HepG2 (cell line): ENCODE data around the gene SYN1. TPM values are rescaled to one million over a fixed set of nuclear protein-coding genes. Genes with fewer than 3 reads are reported as not detected.

Experiments used
- ATAC-seq: fragments of 200-7000 bp; cut with Tn5 transposase; 3 replicates; pipeline ENCODE4 v1.9.1; 2020; ENCODE audit warnings: mild to moderate bottlenecking, moderate library complexity
- BruUV-seq: library from RNA; stranded (reverse); fragments of 400-500 nt; replicated peaks from 2 replicates; lab custom pipeline; 2021; lab: Mats Ljungman, UMichigan
- CTCF ChIA-PET: fragments of 300-600 bp; formaldehyde crosslinking; extraction: SDS; loops from one replicate; lab custom pipeline; 2021; ENCODE audit warnings: low total read pairs, inconsistent platforms, low intra/inter-chr PET ratio; lab: Yijun Ruan, JAX
- POLR2A ChIA-PET: fragments of 350-600 bp; sonication (Branson Sonifier 250); formaldehyde crosslinking; loops from one replicate; lab custom pipeline; 2020; ENCODE audit warnings: antibody characterized with exemption, inconsistent platforms; lab: Yijun Ruan, JAX
- DNase-seq: peaks from one replicate; pipeline ENCODE4 v3.0.0-alpha.2; 2015; ENCODE audit warnings: low spot score
- FAIRE-seq: peaks from 3 replicates; lab custom pipeline; 2011; peaks lifted over from hg19 to GRCh38; lab: Jason Lieb, UNC
- H2AFZ ChIP-seq: one replicate; pipeline ENCODE4 v1.6.1; 2011; ENCODE audit warnings: low read length, inconsistent platforms
- H3K27ac ChIP-seq: fragments of 300-600 bp; 3 replicates; pipeline ENCODE4 v1.8.0; 2011; ENCODE audit warnings: mixed run types, mild to moderate bottlenecking, mixed read lengths, low read length, inconsistent platforms; ENCODE audit not compliant: insufficient read depth; ENCODE audit errors: extremely low read length
- H3K27me3 ChIP-seq, 2 experiments: fragments of 200-600 bp in 1 of 2; 2 replicates in 1 of 2; 3 replicates in 1 of 2; pipeline versions ENCODE4 v1.6.0 to v1.8.0; 2011; ENCODE audit warnings: low read length in 2 of 2, mild to moderate bottlenecking in 2 of 2, moderate library complexity in 2 of 2, inconsistent platforms in 1 of 2; ENCODE audit not compliant: insufficient read depth in 2 of 2, control insufficient read depth in 1 of 2
- H3K36me3 ChIP-seq, 2 experiments: fragments of 200-600 bp in 1 of 2; replicated peaks in 1 of 2; 2 replicates in 1 of 2; 3 replicates in 1 of 2; pipeline versions ENCODE4 v1.5.1 to v1.8.0; 2011; ENCODE audit warnings: low read length in 2 of 2, inconsistent platforms in 1 of 2; ENCODE audit not compliant: insufficient read depth in 2 of 2, control insufficient read depth in 1 of 2
- H3K4me1 ChIP-seq: 2 replicates; pipeline ENCODE4 v1.5.1; 2012; ENCODE audit warnings: low read length, inconsistent platforms; ENCODE audit not compliant: insufficient read depth
- H3K4me2 ChIP-seq: 2 replicates; pipeline ENCODE4 v1.6.0; 2011; ENCODE audit warnings: low read depth, low read length, inconsistent platforms
- H3K4me3 ChIP-seq, 3 experiments: fragments of 200-600 bp in 1 of 3; sonication (generic), shearing (Covaris generic) in 1 of 3; replicated peaks in 1 of 3; 2 replicates each; pipeline ENCODE4 v1.5.1; 2011 to 2016; ENCODE audit warnings: low read length in 3 of 3, inconsistent platforms in 2 of 3, low read depth in 2 of 3, mild to moderate bottlenecking in 2 of 3, control low read depth in 1 of 3, mixed read lengths in 1 of 3; ENCODE audit not compliant: insufficient read depth in 1 of 3
- H3K79me2 ChIP-seq: one replicate; pipeline ENCODE4 v1.6.1; 2011; ENCODE audit warnings: low read length, inconsistent platforms; ENCODE audit not compliant: insufficient read depth
- H3K9ac ChIP-seq: 2 replicates; pipeline ENCODE4 v1.6.0; 2011; ENCODE audit warnings: mild to moderate bottlenecking, low read depth, low read length, inconsistent platforms; ENCODE audit not compliant: insufficient read depth
- H3K9me3 ChIP-seq: 2 replicates; pipeline ENCODE4 v1.5.1; 2012; ENCODE audit warnings: mild to moderate bottlenecking, low read length
- H4K20me1 ChIP-seq: 2 replicates; pipeline ENCODE4 v1.6.0; 2011; ENCODE audit warnings: inconsistent platforms, mild to moderate bottlenecking, low read length, moderate library complexity; ENCODE audit not compliant: insufficient read depth
- CBX2 ChIP-seq, 2 experiments: fragments of 200-600 bp in 1 of 2; sonication (generic); formaldehyde crosslinking in 1 of 2; IDR thresholded peaks; 2 replicates each; pipeline versions ENCODE4 v1.7.0 to v1.8.1; 2018 to 2022; ENCODE audit warnings: low read depth in 2 of 2, low read length in 1 of 2, mild to moderate bottlenecking in 1 of 2, missing genetic modification reagents in 1 of 2
- HNF4G ChIP-seq, 2 experiments: sonication (generic) in 1 of 2; formaldehyde crosslinking in 1 of 2; IDR thresholded peaks; 2 replicates each; pipeline versions ENCODE4 v1.4.0 to v1.6.1; 2011 to 2020; ENCODE audit warnings: borderline replicate concordance in 2 of 2, low read depth in 2 of 2, mild to moderate bottlenecking in 2 of 2, low read length in 1 of 2, missing genetic modification reagents in 1 of 2, moderate library complexity in 1 of 2
- PREB ChIP-seq: sonication (generic); formaldehyde crosslinking; IDR thresholded peaks from 2 replicates; pipeline ENCODE4 v1.4.0; 2020; ENCODE audit warnings: missing genetic modification reagents
- TCF12 ChIP-seq, 2 experiments: fragments of 450-650 bp in 1 of 2; sonication (generic) in 1 of 2; formaldehyde crosslinking in 1 of 2; IDR thresholded peaks; 2 replicates each; pipeline versions ENCODE4 v1.6.1 to v1.8.0; 2017 to 2022; ENCODE audit warnings: antibody characterized with exemption in 1 of 2, mild to moderate bottlenecking in 1 of 2, missing genetic modification reagents in 1 of 2, moderate library complexity in 1 of 2
- ZBTB14 ChIP-seq: sonication (generic); formaldehyde crosslinking; IDR thresholded peaks from 2 replicates; pipeline ENCODE4 v1.4.0; 2020; ENCODE audit warnings: missing genetic modification reagents
- ZNF770 ChIP-seq: sonication (generic); formaldehyde crosslinking; IDR thresholded peaks from 2 replicates; pipeline ENCODE4 v1.5.0; 2020; ENCODE audit warnings: mild to moderate bottlenecking, missing genetic modification reagents
- ZNF800 ChIP-seq: sonication (generic); formaldehyde crosslinking; IDR thresholded peaks from 2 replicates; pipeline ENCODE4 v1.4.0; 2020; ENCODE audit warnings: missing genetic modification reagents
- ZSCAN12 ChIP-seq: sonication (generic); formaldehyde crosslinking; IDR thresholded peaks from 2 replicates; pipeline ENCODE4 v1.9.0; 2021; ENCODE audit warnings: mild to moderate bottlenecking, missing genetic modification reagents
- ZSCAN31 ChIP-seq: sonication (generic); formaldehyde crosslinking; IDR thresholded peaks from 2 replicates; pipeline ENCODE4 v1.5.0; 2020; ENCODE audit warnings: low read depth, mild to moderate bottlenecking, missing genetic modification reagents
- WGBS: methylation state at CpG from one replicate; pipeline ENCODE4 v1.1.6; 2017; ENCODE audit warnings: low lambda C conversion rate; 5-methylcytosine and 5-hydroxymethylcytosine counted together
- in situ Hi-C: cut with HindIII; loops from 2 replicates; pipeline ENCODE4 v1.10.0; 2017; ENCODE audit warnings: low pct_unique_long_range_greater_than_20kb; ENCODE audit not compliant: extremely low pct_ligation_motif_present
- intact Hi-C: fragments of 100-400 bp; cut with micrococcal nuclease; formaldehyde crosslinking; loops from one replicate; pipeline ENCODE4 v1.10.0; 2022; ENCODE audit not compliant: unreplicated experiment
- polyA plus RNA-seq, 8 experiments: library from polyadenylated mRNA; depleted of rRNA in 3 of 8; stranded (reverse) in 7 of 8; unstranded in 1 of 8; fragments of >200 nt; fragmentation: Illumina TruSeq in 4 of 8; extraction: Trizol in 4 of 8; gene quantifications; 2 replicates each; pipeline versions ENCODE4 v1.2.1 to v1.2.3, GENCODE V29; 2011 to 2016; ENCODE audit warnings: low read depth in 4 of 8, missing spikeins in 1 of 8, mixed read lengths in 1 of 8; ENCODE audit not compliant: insufficient read depth in 1 of 8
- total RNA-seq, 5 experiments: library from RNA; depleted of rRNA; stranded (reverse); fragments of >200 nt; fragmentation: Illumina TruSeq; extraction: Trizol; gene quantifications; 2 replicates each; pipeline ENCODE4 v1.2.3, GENCODE V29; 2016; ENCODE audit warnings: low read depth in 1 of 5

Gene SYN1
- total and polyA plus RNA-seq, 2 of the 13 experiments (the other 11 are each of a cell fraction or from before 2014, with no cell fraction given) = not detected

GRCh38 chrX:47558436-47558835, 61.2 kb downstream of the SYN1 start:
- Histone ChIP-seq H4K20me1 (peaks cover 4% of the 10 kb centered on the region; the same call in 1 of the 2 replicates), H3K9me3 (no peaks in the 10 kb centered on the region), H3K4me1 (peaks cover 13% of the 10 kb centered on the region), H3K27me3 (no peaks in the 10 kb centered on the region), H2AFZ (no peak overlapping the region), H3K36me3 (peaks cover 0 to 6% of the 10 kb centered on the region in 2 experiments; a peak in 1 of 5 replicates), H3K4me2 (no peak overlapping the region), H3K4me3 (no peak overlapping the region), H3K27ac (no peak overlapping the region), H3K79me2 (peaks cover 6% of the 10 kb centered on the region), H3K9ac (no peak overlapping the region)
- POLR2A ChIA-PET = no interaction called here
- no peak for ATAC-seq
- intact Hi-C loops (no loop called here), in situ Hi-C loops (no loop called here)
- CTCF ChIA-PET = no interaction called here
- no peak for DNase-seq
- 72% methylated on average over 3 of the region's 3 CpGs for WGBS
- no peak for FAIRE-seq
- TF ChIP-seq CBX2 (IDR thresholded peaks at IDR 0.05; ENCODE audit: low read depth, low read length) (no peak), CBX2 (CRISPR knock-in tag; IDR thresholded peaks at IDR 0.05; ENCODE audit: low read depth) (no peak), ZBTB14 (CRISPR knock-in tag) (no peak), ZSCAN31 (CRISPR knock-in tag) (no peak), HNF4G (IDR thresholded peaks at IDR 0.05; ENCODE audit: borderline replicate concordance, low read depth, low read length) (no peak), HNF4G (CRISPR knock-in tag; IDR thresholded peaks at IDR 0.05; ENCODE audit: borderline replicate concordance, low read depth) (no peak), TCF12 (IDR thresholded peaks at IDR 0.05) (no peak), TCF12 (CRISPR knock-in tag; IDR thresholded peaks at IDR 0.05) (no peak), PREB (no peak), ZNF770 (CRISPR knock-in tag) (no peak), ZSCAN12 (CRISPR knock-in tag) (no peak), ZNF800 (CRISPR knock-in tag) (no peak)
- no TSS peak for BruUV-seq
